H1 (cell line): ENCODE data around the gene SVIL.

Source experiments
- BACH1 ChIP-seq: IDR thresholded peaks from 2 replicates; pipeline ENCODE4 v1.6.1; 2012; ENCODE audit warnings: low read length, improper control_type of control experiment
- CHD2 ChIP-seq: IDR thresholded peaks from 2 replicates; pipeline ENCODE4 v1.6.1; 2012; ENCODE audit warnings: low read length, improper control_type of control experiment
- CTCF ChIP-seq, 3 experiments: IDR thresholded peaks; 1 replicate in 2 of 3; 2 replicates in 1 of 3; pipeline versions ENCODE4 v1.5.1 to v1.6.1; 2011; ENCODE audit warnings: low read length in 3 of 3, mild to moderate bottlenecking in 3 of 3, inconsistent platforms in 2 of 3, low read depth in 1 of 3, moderate library complexity in 1 of 3; ENCODE audit not compliant: insufficient read depth in 1 of 3; ENCODE audit errors: control extremely low read depth in 1 of 3
- EP300 ChIP-seq, 2 experiments: IDR thresholded peaks; 1 replicate in 1 of 2; 2 replicates in 1 of 2; pipeline ENCODE4 v1.6.1; 2011 to 2012; ENCODE audit warnings: low read depth in 2 of 2, low read length in 2 of 2, mild to moderate bottlenecking in 2 of 2, borderline replicate concordance in 1 of 2, inconsistent platforms in 1 of 2, moderate library complexity in 1 of 2
- RAD21 ChIP-seq, 2 experiments: IDR thresholded peaks in 1 of 2; conservative IDR thresholded peaks in 1 of 2; 2 replicates each; pipeline ENCODE4 v1.6.1; 2011; ENCODE audit warnings: low read depth in 2 of 2, low read length in 2 of 2, improper control_type of control experiment in 1 of 2, inconsistent platforms in 1 of 2, mild to moderate bottlenecking in 1 of 2, moderate library complexity in 1 of 2
- TEAD4 ChIP-seq: IDR thresholded peaks from 2 replicates; pipeline ENCODE4 v1.6.1; 2012; ENCODE audit warnings: low read depth, low read length, inconsistent platforms, mixed read lengths
- USF2 ChIP-seq: IDR thresholded peaks from 2 replicates; pipeline ENCODE4 v1.6.1; 2011; ENCODE audit warnings: low read length, improper control_type of control experiment
- ZNF274 ChIP-seq: IDR thresholded peaks from 2 replicates; pipeline ENCODE4 v1.7.0; 2012; ENCODE audit warnings: low read length, borderline replicate concordance; ENCODE audit errors: extremely low read depth

GRCh38 chr10:29542723-29543122 lies 92.0 kb downstream of the SVIL start:
- TF ChIP-seq USF2 (no peak), ZNF274 (no peak), CHD2 (no peak), RAD21 (IDR thresholded peaks at IDR 0.05 in 1 of 2, conservative IDR thresholded peaks at IDR 0.05 in 1 of 2; ENCODE audit: low read depth in 2 of 2, low read length in 2 of 2) (no peak), TEAD4 (no peak), EP300 (IDR thresholded peaks at IDR 0.05; ENCODE audit: borderline replicate concordance in 1 of 2, low read depth in 2 of 2, low read length in 2 of 2) (no peak), CTCF (IDR thresholded peaks at IDR 0.05; ENCODE audit: control extremely low read depth in 1 of 3, insufficient read depth in 1 of 3, low read depth in 1 of 3, low read length in 3 of 3) (no peak), BACH1 (no peak)
